ENCODE data around the gene KRT77. TPM values are rescaled to one million over a fixed set of nuclear protein-coding genes. Genes with fewer than 3 reads are reported as not detected.

The KRT77 gene
- total RNA-seq, 6 experiments from 2014 or later: not detected

GRCh38 chr12:52741375-52742195 lies 38.3 kb upstream of the KRT77 start:
- Histone ChIP-seq H3K4me1 (no peaks in the 10 kb centered on the region), H3K9me3 (no peaks in the 10 kb centered on the region), H3K27me3 (no peaks in the 10 kb centered on the region), H3K27ac (no peak overlapping the region), H3K4me3 (no peak overlapping the region), H3K36me3 (no peaks in the 10 kb centered on the region)
- peak in 2 of 3 donors; percentile 48 to 58 for DNase-seq
- ATAC-seq: peak; percentile 41 to 75 (median 60)
- WGBS (ENCODE audit: insufficient coverage, low coverage, low lambda C conversion rate, missing lambda C conversion rate): 6% methylated on average over 13 of the region's 16 CpGs
- intact Hi-C loops (cut with DNase I): no loop called here
- TF ChIP-seq POLR2A (IDR thresholded peaks at IDR 0.05): no peak
- TF ChIP-seq CTCF (IDR thresholded peaks at IDR 0.05): no peak

- H3K36me3 ChIP-seq: no peaks in the 10 kb centered on the region
- H3K27me3 ChIP-seq: no peaks in the 10 kb centered on the region
- H3K4me3 ChIP-seq: no peak overlapping the region
- H3K4me1 ChIP-seq: no peaks in the 10 kb centered on the region
- intact Hi-C loops (cut with DNase I): no loop called here
- no peaks in the 10 kb centered on the region for H3K9me3 ChIP-seq
- no peak overlapping the region for H3K27ac ChIP-seq
- DNase-seq (no peak), ATAC-seq (no peak)
- TF ChIP-seq CTCF (IDR thresholded peaks at IDR 0.05): no peak
- TF ChIP-seq POLR2A (IDR thresholded peaks at IDR 0.05): no peak
These were observed 37.3 kb upstream of the KRT77 start for GRCh38 chr12:52740584-52740983.

- no peak for TF ChIP-seq POLR2A (IDR thresholded peaks at IDR 0.05)
- no peak for TF ChIP-seq CTCF (IDR thresholded peaks at IDR 0.05)
- intact Hi-C loops (cut with DNase I): no loop called here
- Histone ChIP-seq H3K27ac (no peak overlapping the region), H3K36me3 (no peaks in the 10 kb centered on the region), H3K27me3 (no peaks in the 10 kb centered on the region), H3K4me3 (no peak overlapping the region), H3K9me3 (no peaks in the 10 kb centered on the region), H3K4me1 (no peaks in the 10 kb centered on the region)
- no peak for ATAC-seq
- no peak for DNase-seq
These were observed 36.6 kb upstream of the KRT77 start for GRCh38 chr12:52739963-52740362.

GRCh38 chr12:52735816-52736632 lies 32.7 kb upstream of the KRT77 start:
- WGBS (ENCODE audit: insufficient coverage, low coverage, low lambda C conversion rate, missing lambda C conversion rate): 85% methylated on average over 2 of the region's 5 CpGs

More at GRCh38 chr12:52735816-52736632, 32.7 kb upstream of the KRT77 start:
- DNase-seq (no peak), ATAC-seq (peak in 1 of 4 donors; percentile 30)
- Histone ChIP-seq H3K27ac (no peak overlapping the region), H3K9me3 (no peaks in the 10 kb centered on the region), H3K4me1 (no peaks in the 10 kb centered on the region), H3K4me3 (no peak overlapping the region), H3K36me3 (no peaks in the 10 kb centered on the region), H3K27me3 (no peaks in the 10 kb centered on the region)
- TF ChIP-seq CTCF (IDR thresholded peaks at IDR 0.05): no peak
- intact Hi-C loops (cut with DNase I): no loop called here
